ENCODE measurements around the gene ADGRG1. TPM values are rescaled to one million over a fixed set of nuclear protein-coding genes. Genes with fewer than 3 reads are reported as not detected.

The ADGRG1 gene
- total RNA-seq, 1 donor from 2014 or later = 116 TPM

- Mint-ChIP-seq H3K27ac (ENCODE audit: unreplicated experiment) (peak overlapping the region; percentile 52), H3K4me3 (ENCODE audit: unreplicated experiment) (no peak overlapping the region), H3K27me3 (ENCODE audit: unreplicated experiment) (peaks cover 6% of the 10 kb centered on the region), H3K4me1 (ENCODE audit: low read depth, unreplicated experiment) (peaks cover 36% of the 10 kb centered on the region), H3K9me3 (ENCODE audit: unreplicated experiment) (peaks cover 15% of the 10 kb centered on the region), H3K36me3 (ENCODE audit: unreplicated experiment) (no peaks in the 10 kb centered on the region)
- no peak for TF ChIP-seq CTCF (IDR thresholded peaks at IDR 0.05; ENCODE audit: partially characterized antibody, unreplicated experiment)
- no peak for DNase-seq
Observed at GRCh38 chr16:57638381-57638780, 10.0 kb downstream of the ADGRG1 start.

DNA sequence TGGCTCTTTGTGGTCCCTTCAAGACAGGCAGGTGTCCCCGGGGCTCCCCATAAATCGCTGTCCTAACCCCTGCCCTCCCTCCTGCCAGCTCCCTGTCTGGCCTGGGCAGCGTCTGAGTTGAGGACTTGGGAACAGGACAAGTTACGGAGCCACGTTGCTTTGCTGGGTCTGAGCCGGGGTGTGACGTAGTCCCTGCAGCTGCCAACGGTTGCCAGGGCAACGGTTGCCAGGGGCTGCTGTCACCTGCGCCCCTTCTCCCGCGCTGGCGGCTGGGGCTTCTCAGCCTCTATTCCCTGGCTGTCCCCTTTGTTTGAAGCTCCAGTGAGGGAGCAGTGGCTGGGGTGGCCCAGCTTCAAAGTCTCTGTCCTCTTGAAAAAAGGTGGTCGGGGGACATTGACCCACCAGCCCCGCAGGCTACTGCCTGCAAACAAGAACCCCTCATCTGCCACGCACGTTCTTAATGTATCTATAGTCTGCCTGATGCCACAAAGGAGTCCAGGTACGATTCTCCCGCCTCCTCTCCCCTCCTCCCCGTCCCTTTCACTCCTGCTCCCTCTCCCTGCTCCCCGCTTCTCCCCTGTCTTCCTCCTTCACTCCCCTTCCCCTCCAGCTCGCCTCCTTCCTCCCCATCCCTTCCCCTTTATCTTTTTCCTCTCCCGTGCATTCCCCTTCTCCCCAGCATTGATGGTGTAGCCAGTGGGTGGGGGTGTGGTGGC, 10.9 kb downstream of the ADGRG1 start:
- peaks cover 15% of the 10 kb centered on the region for H3K9me3 Mint-ChIP-seq (ENCODE audit: unreplicated experiment)
- peaks cover 36% of the 10 kb centered on the region for H3K4me1 Mint-ChIP-seq (ENCODE audit: low read depth, unreplicated experiment)
- peak; percentile 88 for DNase-seq
- no peaks in the 10 kb centered on the region for H3K36me3 Mint-ChIP-seq (ENCODE audit: unreplicated experiment)
- TF ChIP-seq CTCF (IDR thresholded peaks at IDR 0.05; ENCODE audit: partially characterized antibody, unreplicated experiment) = no peak
- peak overlapping the region; percentile 74 for H3K4me3 Mint-ChIP-seq (ENCODE audit: unreplicated experiment)
- peak overlapping the region; percentile 80 for H3K27ac Mint-ChIP-seq (ENCODE audit: unreplicated experiment)
- H3K27me3 Mint-ChIP-seq (ENCODE audit: unreplicated experiment) = peaks cover 6% of the 10 kb centered on the region

- no peak for TF ChIP-seq CTCF (IDR thresholded peaks at IDR 0.05; ENCODE audit: partially characterized antibody, unreplicated experiment)
- Mint-ChIP-seq H3K9me3 (ENCODE audit: unreplicated experiment) (peaks cover 15% of the 10 kb centered on the region), H3K4me1 (ENCODE audit: low read depth, unreplicated experiment) (peaks cover 36% of the 10 kb centered on the region), H3K27me3 (ENCODE audit: unreplicated experiment) (peaks cover 6% of the 10 kb centered on the region), H3K4me3 (ENCODE audit: unreplicated experiment) (peak overlapping the region; percentile 74), H3K27ac (ENCODE audit: unreplicated experiment) (peak overlapping the region; percentile 31), H3K36me3 (ENCODE audit: unreplicated experiment) (no peaks in the 10 kb centered on the region)
- DNase-seq = no peak
Observed at GRCh38 chr16:57640185-57640584, 11.8 kb downstream of the ADGRG1 start.

DNA sequence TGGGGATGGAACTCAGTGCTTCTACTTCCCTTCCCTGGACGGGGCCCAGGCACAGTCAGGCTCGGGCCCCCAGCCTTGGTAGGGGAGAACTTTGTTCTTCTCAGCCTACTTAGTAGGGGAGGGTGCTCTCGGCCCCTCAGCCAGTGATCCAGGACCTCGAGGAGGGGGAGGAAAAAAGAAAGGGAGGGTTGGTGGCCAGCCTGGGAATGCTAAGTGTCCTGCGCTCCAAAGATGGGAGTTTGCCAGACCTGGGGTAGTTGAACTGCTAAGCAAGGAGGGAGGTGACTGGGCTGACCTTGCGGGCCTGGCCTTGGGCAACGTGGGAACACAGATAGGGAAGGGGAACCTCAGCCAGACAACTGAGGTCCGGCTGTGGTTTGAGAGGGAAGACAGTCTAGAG, 12.2 kb downstream of the ADGRG1 start:
- peaks cover 15% of the 10 kb centered on the region for H3K9me3 Mint-ChIP-seq (ENCODE audit: unreplicated experiment)
- H3K27ac Mint-ChIP-seq (ENCODE audit: unreplicated experiment) = peak overlapping the region; percentile 31
- H3K4me3 Mint-ChIP-seq (ENCODE audit: unreplicated experiment) = peak overlapping the region; percentile 74
- no peak for DNase-seq
- H3K36me3 Mint-ChIP-seq (ENCODE audit: unreplicated experiment) = no peaks in the 10 kb centered on the region
- TF ChIP-seq CTCF (IDR thresholded peaks at IDR 0.05; ENCODE audit: partially characterized antibody, unreplicated experiment) = no peak
- H3K4me1 Mint-ChIP-seq (ENCODE audit: low read depth, unreplicated experiment) = peaks cover 36% of the 10 kb centered on the region
- H3K27me3 Mint-ChIP-seq (ENCODE audit: unreplicated experiment) = peaks cover 6% of the 10 kb centered on the region

Measured in glutamatergic neuron (in vitro differentiated cells).